Urinary bladder (tissue), 4 donors: ENCODE measurements around the gene SYK. TPM values are rescaled to one million over a fixed set of nuclear protein-coding genes. Genes with fewer than 3 reads are reported as not detected.

ENCODE experiments used
- DNase-seq: peaks from one replicate; pipeline ENCODE4 v3.0.0-alpha.2; 2015; ENCODE audit errors: extremely low spot score
- H3K27ac ChIP-seq: one replicate; pipeline ENCODE4 v1.5.1; 2013; ENCODE audit warnings: low read depth, mild to moderate bottlenecking, moderate library complexity
- H3K36me3 ChIP-seq: one replicate; pipeline ENCODE4 v1.6.1; 2013; ENCODE audit warnings: mild to moderate bottlenecking, moderate library complexity; ENCODE audit not compliant: insufficient read depth
- H3K4me1 ChIP-seq: one replicate; pipeline ENCODE4 v1.6.1; 2013; ENCODE audit warnings: mild to moderate bottlenecking, moderate library complexity; ENCODE audit not compliant: insufficient read depth
- H3K4me3 ChIP-seq: one replicate; pipeline ENCODE4 v1.5.1; 2013; ENCODE audit warnings: low read depth, low read length
- WGBS: extraction: QIAGEN DNeasy Blood & Tissue Kit; methylation state at CpG from one replicate; pipeline ENCODE4 v1.1.7; 2013; 5-methylcytosine and 5-hydroxymethylcytosine counted together
- polyA plus RNA-seq: library from polyadenylated mRNA; stranded (reverse); fragments of 200-250 nt; gene quantifications from one replicate; pipeline ENCODE4 v1.2.3, GENCODE V29; 2013
- total RNA-seq: library from RNA; depleted of rRNA; stranded (reverse); fragments of >200 nt; gene quantifications from one replicate; pipeline ENCODE4 v1.2.3, GENCODE V29; 2014
- donor health status: healthy with polysubstance abuse.
- donor health status: healthy.

The SYK gene
- total and polyA plus RNA-seq, 2 donors: 5.7 to 12.1 TPM

- Histone ChIP-seq H3K27ac (no peak overlapping the region), H3K4me3 (no peak overlapping the region), H3K36me3 (no peaks in the 10 kb centered on the region), H3K4me1 (no peaks in the 10 kb centered on the region)
- DNase-seq: no peak
- WGBS: 73% methylated on average over 8 of the region's 8 CpGs
These were observed 104.9 kb downstream of the SYK start for GRCh38 chr9:90906316-90907055.

GRCh38 chr9:90907056-90907445, 105.4 kb downstream of the SYK start:
- Histone ChIP-seq H3K4me1 (no peaks in the 10 kb centered on the region), H3K27ac (no peak overlapping the region), H3K36me3 (no peaks in the 10 kb centered on the region), H3K4me3 (no peak overlapping the region)
- 86% methylated on average over 10 of the region's 10 CpGs for WGBS
- DNase-seq: no peak

GRCh38 chr9:90907790-90908189, 106.2 kb downstream of the SYK start:
- DNase-seq: no peak
- WGBS: 89% methylated on average over 4 of the region's 4 CpGs
- H3K27ac ChIP-seq: no peak overlapping the region
- no peaks in the 10 kb centered on the region for H3K4me1 ChIP-seq
- H3K36me3 ChIP-seq: no peaks in the 10 kb centered on the region
- no peak overlapping the region for H3K4me3 ChIP-seq

- no peak overlapping the region for H3K27ac ChIP-seq
- no peak overlapping the region for H3K4me3 ChIP-seq
- WGBS: 92% methylated on average over 4 of the region's 4 CpGs
- no peaks in the 10 kb centered on the region for H3K4me1 ChIP-seq
- no peak for DNase-seq
- no peaks in the 10 kb centered on the region for H3K36me3 ChIP-seq
These were observed 107.6 kb downstream of the SYK start for GRCh38 chr9:90909225-90909624.

GRCh38 chr9:90909747-90910283, 108.2 kb downstream of the SYK start:
- no peaks in the 10 kb centered on the region for H3K4me1 ChIP-seq
- WGBS: 94% methylated on average over 3 of the region's 3 CpGs
- no peaks in the 10 kb centered on the region for H3K36me3 ChIP-seq
- H3K4me3 ChIP-seq: no peak overlapping the region
- no peak overlapping the region for H3K27ac ChIP-seq
- DNase-seq: no peak

GRCh38 chr9:90914196-90914595, 112.6 kb downstream of the SYK start:
- H3K4me3 ChIP-seq: no peak overlapping the region
- H3K27ac ChIP-seq: no peak overlapping the region
- no peaks in the 10 kb centered on the region for H3K36me3 ChIP-seq
- WGBS: 90% methylated on average over 14 of the region's 14 CpGs
- DNase-seq: no peak
- H3K4me1 ChIP-seq: no peaks in the 10 kb centered on the region

GRCh38 chr9:90914868-90915483, 113.4 kb downstream of the SYK start:
- no peaks in the 10 kb centered on the region for H3K4me1 ChIP-seq
- 21% methylated on average over 7 of the region's 7 CpGs for WGBS
- H3K4me3 ChIP-seq: no peak overlapping the region
- no peak overlapping the region for H3K27ac ChIP-seq
- no peaks in the 10 kb centered on the region for H3K36me3 ChIP-seq
- no peak for DNase-seq

- Histone ChIP-seq H3K27ac (no peak overlapping the region), H3K4me1 (no peaks in the 10 kb centered on the region), H3K4me3 (no peak overlapping the region), H3K36me3 (no peaks in the 10 kb centered on the region)
- no peak for DNase-seq
- WGBS: 76% methylated on average over 6 of the region's 6 CpGs
These were observed 114.1 kb downstream of the SYK start for GRCh38 chr9:90915693-90916092.

GRCh38 chr9:90916147-90916734, 114.6 kb downstream of the SYK start:
- 90% methylated on average over 11 of the region's 11 CpGs for WGBS
- Histone ChIP-seq H3K4me1 (peaks cover under 1% of the 10 kb centered on the region), H3K4me3 (no peak overlapping the region), H3K27ac (no peak overlapping the region), H3K36me3 (no peaks in the 10 kb centered on the region)
- DNase-seq: no peak

- 65% methylated on average over 10 of the region's 10 CpGs for WGBS
- Histone ChIP-seq H3K4me1 (peaks cover 2% of the 10 kb centered on the region), H3K27ac (no peak overlapping the region), H3K36me3 (no peaks in the 10 kb centered on the region), H3K4me3 (no peak overlapping the region)
- no peak for DNase-seq
These were observed 118.3 kb downstream of the SYK start for GRCh38 chr9:90919883-90920282.

- no peak for DNase-seq
- Histone ChIP-seq H3K4me1 (peaks cover 2% of the 10 kb centered on the region), H3K36me3 (no peaks in the 10 kb centered on the region), H3K4me3 (no peak overlapping the region), H3K27ac (no peak overlapping the region)
- WGBS: 54% methylated on average over 8 of the region's 8 CpGs
These were observed 119.5 kb downstream of the SYK start for GRCh38 chr9:90921104-90921503.

GRCh38 chr9:90921969-90922368, 120.3 kb downstream of the SYK start:
- Histone ChIP-seq H3K4me3 (no peak overlapping the region), H3K4me1 (peaks cover 2% of the 10 kb centered on the region), H3K36me3 (no peaks in the 10 kb centered on the region), H3K27ac (no peak overlapping the region)
- 83% methylated on average over 7 of the region's 7 CpGs for WGBS
- DNase-seq: no peak

- Histone ChIP-seq H3K27ac (no peak overlapping the region), H3K4me1 (peaks cover 2% of the 10 kb centered on the region), H3K36me3 (no peaks in the 10 kb centered on the region), H3K4me3 (no peak overlapping the region)
- DNase-seq: no peak
- 72% methylated on average over 2 of the region's 2 CpGs for WGBS
These were observed 124.1 kb downstream of the SYK start for GRCh38 chr9:90925581-90926257.
